Fibroblast of peridontal ligament (primary cell): ENCODE data around the gene DEPP1.
A peak's percentile ranks its signal among the peaks of the same experiment; 100 is the strongest.

Source experiments
- DNase-seq: peaks from one replicate; pipeline ENCODE4 v3.0.0-alpha.2; 2010; ENCODE audit errors: extremely low read depth

Gene DEPP1

DNA sequence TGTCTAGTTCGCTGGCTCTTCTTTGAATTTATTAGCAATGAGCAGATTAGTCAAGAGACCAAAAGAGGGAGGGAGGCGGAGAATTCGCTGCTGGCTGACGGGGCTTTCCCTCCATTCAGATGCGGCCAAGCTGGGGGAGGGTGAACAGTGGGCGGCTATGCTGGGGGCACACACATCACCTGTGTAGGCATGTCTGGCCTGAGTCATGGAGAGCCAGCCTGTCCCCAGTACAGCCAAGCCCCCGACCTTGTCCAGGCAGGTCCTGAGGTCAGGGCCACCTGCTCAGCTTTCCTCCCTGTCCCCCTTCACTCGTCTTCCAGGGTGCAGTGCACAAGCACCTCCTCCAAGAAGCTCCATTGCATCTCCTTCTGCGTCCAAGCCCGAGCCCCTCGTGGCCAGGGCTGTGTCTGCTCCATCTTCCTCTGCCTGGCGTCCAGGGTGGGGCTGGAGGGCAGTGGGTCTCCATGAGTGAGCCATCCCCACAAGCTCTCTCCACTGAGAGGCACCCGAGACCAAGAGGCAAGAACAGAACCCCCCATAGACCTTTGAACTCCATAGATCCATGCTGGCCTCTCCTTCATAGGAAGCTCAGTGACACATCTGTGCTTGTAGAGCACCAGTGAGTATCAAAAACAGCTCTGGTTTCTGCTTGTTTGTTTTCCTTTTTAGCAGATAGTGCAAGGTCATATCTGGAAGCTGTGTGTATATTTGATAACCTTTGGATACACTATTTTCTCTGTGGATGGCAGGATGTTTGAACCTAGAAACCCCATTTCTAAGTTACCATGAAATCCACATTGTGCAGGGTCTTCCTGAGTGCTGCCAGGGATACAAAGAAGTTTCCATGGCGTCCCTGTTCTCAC, 1.9 kb upstream of the DEPP1 start:
- no peak for DNase-seq

DNA sequence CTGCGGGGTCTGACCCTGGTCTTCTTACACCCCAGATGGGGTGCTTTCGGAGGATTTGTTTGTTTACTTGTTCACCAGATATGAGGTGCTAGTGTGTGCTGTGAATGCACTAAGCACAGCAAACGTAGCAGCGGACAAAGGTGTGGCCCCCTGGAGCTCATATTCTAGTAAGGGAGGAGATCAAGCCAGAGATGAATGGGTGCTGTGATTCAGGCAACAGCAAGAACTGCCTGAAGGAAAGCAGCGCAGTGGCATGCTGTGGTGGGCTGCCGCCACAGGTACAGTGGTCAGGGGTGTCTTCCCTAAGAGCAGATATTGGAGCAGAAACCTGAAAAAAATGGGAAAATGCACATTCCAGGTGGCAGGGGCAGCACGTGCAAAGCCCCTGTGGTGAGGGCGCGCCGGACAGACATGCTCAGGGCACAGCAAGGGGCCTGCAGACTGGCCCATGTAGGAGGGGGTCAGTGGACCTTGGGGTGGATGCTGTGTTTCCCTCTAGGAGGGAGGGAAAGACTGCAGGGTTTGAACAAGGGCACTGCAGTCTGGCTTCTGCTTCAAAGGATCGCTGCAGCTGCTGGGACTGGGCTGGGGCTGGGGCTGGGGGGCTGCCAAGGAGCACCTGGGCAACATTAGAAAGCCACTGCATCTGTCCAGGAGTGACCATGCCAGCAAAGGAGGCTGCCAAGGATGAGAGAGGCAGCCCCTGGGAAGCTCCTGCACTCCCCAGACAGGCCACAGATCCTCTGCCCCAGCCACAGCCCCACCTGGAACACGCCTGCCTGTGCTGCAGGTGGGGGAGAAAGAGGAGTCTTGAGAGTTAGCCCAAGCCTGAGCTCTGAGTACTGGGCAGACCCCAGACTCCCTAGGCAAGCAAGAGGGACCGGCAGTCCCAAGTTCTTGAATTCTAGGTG, 927 bp upstream of the DEPP1 start:
- DNase-seq: no peak

DNA sequence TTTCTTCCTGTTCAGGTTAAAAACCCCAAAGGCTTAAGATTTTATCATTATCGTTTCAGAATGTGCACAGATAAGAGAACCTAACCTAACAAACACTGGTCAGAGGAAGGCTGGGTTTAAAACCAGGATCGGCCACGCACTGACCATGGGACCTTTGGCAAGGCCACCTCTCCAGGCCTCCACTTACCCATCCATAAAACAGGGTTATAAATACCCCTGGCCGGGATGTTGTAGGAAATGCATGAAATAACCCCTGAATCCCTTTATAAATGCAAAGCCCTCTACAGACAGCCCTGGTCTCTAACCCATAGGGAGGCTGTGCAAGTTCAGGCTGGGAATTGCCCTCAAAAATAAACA, 418 bp downstream of the DEPP1 start:
- DNase-seq: no peak

DNA sequence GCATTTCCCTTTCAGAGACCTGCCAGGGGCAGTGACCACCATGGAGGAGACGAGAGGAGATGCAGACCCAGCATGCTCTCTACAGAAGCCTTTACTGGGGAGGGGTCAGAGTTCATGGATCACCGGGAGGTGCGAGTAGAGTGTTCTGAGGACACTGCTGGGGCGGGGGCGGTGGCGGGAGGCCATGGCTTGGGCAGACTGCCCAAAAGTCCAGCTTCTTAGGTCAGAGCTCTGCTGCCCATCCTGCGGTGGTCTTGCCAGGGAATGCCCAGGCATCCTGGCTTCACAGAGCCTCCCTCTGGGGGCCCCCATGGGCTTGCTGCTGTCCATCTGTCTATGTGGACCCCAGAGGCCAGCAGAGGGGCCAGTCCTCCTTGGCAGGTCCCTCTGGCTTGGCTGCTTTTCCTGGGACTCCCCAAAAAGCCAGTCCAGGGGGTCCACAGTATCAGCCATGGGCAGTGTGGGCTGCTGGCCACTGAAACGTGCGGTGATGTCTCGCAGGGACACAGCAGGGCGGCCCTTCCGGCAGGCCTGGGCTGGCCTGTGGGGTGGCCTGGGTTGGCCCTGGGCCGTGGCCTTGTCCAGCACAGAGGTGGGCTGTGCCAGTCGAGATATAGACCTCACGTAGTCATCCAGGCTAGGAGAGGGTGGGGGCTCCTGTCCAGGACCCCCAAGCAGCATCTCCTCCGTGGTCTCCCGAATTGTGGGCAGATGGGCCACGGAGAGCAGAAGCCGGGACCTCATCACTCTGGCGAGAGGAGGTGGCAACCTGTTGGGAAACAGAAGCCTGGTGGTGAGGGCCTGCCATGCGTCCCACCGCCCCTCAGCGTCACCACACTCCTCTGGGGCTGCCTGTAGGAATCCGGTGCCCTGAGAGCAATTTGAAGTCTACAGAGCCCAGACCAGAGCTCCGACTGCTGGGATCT, 1.1 kb downstream of the DEPP1 start:
- no peak for DNase-seq

DNA sequence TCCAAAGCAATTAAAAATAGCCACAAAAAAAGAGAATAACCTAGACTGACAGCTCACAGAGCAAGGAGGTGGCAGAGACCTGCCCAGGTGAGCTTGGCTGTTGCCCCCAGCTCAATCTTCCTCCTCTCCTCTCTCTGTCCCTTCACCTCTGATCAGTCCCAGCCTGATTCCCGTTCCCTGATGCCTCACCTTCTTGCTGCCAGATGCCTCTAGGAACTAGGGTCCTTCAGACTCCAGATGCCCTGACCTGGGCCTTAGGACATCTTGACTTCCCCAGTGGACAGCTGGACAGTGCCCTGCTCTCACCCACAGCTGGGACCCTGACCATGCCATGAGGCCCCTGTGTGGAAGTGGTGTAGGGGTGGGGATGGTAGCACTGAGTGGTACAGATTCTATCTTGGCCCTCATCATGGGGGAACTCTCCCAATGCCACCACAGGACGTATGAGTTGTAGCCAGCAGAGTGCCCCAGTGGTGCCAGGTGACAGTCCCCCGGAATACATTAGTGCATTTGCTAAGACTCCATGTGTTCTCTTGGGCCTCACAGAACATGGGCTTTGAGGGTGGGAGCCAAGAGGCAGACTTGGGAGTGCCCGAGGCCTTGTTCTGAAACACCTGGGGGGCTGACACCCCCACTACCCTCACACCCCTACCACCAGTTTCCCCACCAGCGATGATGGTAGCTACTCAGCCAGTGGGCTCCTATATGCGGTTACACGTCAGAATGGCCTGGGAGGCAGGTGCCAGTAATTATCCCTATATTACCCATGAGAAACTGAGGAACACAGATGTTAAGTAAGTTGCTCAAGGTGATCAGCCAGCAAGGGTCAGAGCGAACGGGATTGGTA, 2.0 kb downstream of the DEPP1 start:
- no peak for DNase-seq

DNA sequence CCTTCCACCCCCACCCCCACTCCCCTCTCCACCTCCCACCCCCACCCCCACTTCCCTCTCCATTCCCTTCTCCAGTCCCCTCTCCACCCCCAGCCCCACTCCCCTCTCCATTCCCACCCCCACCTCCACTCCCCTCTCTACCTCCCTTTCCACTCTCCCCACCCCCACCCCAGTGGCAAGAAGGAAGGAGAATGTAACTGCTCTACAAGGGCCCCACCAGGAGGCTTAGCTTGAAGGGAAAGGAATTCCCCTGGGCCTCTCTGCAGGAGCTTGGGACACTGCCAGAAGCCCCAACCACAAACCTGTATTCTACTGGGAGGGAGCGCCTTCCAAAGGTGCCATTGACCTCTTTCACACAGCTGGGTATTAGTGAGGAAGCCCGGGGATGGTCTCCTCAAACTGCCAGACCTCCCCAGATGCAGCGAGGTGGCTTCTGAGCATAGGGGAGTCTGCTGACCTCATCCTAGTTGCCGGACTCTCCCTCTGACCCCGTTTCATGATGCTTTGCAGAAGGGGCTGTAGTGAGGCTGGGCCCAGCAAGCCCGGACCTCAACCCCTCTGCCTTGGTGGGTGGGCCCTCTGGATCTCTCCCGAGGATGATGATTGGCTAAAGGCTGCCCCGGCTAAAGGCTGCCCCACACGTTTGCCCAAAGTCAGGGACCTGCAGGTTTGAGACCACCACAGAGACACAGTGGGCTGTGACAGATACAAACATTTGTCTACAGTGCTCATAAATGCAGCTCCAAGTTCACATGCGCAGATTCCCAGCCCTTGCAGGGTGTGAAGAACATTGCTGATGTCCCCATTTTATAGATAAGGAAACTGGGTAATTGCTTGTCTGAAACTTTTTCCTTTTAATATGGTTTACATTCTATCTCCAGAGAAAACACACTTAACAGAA, 2.9 kb downstream of the DEPP1 start:
- DNase-seq: no peak

DNA sequence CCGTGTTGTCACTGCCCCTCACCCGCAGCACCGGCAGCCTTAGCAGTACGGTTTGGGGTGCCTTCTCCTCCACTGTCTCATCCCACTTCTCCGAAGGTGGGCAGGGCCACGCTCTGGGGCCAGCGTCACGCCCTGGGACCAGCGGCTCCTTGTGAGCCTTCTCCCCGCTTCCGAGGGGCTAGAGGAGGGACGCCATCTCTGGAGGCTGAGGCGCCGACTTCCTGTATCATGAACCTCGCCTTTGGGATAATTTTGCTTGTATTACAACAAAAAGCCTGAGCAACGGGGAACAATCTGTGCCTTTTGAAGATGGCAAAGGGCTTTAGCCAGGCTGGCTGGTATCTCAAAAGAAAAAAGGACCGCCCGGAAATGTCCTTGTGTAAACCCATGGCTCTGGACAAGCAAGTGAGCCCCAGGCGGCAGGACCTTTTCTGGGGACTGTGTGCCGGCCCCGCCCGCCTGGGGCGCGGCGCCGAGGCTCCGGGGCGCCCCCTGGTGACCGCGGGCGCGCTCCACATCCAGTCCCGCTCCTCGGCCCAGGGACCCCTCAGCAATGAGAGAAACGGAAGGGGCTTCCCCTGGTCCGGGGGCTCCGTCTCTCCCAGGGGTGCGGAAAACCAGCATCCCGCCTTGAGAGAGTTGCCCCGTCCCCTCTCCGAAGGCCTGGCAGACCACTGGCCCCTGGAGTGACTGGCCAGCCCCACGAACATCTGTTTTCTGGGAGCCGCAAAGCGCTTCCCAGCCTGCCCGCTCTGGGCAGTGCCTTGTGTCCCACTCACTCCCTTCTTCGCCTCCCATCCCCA, 3.8 kb downstream of the DEPP1 start:
- DNase-seq: peak; percentile 41

DNA sequence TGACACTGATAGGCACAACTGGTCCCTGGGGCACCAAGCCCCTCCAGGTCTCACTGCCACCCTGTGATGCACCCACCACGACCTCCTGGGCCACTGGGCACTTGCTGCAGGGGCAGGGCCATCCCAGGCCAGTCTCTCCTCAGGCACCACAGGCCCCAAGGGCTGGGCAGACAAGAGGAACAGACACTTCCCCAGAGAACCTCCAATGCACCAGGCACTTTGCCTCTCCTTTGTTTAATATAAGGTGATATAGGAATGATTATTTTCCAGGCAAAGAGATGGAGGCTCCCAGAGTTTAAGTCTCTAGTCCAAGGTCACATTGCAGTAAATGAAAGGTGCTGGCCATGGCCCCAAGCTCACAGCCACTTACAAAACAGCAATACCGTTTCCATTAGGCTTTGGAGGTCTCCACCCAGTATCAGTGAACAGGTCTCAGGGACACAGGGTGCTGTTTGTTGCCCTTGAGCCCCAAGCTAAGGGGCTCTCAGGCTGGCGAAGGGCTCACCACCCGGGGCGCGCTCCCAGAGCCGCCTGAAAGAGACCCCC, 4.5 kb downstream of the DEPP1 start:
- DNase-seq: no peak

DNA sequence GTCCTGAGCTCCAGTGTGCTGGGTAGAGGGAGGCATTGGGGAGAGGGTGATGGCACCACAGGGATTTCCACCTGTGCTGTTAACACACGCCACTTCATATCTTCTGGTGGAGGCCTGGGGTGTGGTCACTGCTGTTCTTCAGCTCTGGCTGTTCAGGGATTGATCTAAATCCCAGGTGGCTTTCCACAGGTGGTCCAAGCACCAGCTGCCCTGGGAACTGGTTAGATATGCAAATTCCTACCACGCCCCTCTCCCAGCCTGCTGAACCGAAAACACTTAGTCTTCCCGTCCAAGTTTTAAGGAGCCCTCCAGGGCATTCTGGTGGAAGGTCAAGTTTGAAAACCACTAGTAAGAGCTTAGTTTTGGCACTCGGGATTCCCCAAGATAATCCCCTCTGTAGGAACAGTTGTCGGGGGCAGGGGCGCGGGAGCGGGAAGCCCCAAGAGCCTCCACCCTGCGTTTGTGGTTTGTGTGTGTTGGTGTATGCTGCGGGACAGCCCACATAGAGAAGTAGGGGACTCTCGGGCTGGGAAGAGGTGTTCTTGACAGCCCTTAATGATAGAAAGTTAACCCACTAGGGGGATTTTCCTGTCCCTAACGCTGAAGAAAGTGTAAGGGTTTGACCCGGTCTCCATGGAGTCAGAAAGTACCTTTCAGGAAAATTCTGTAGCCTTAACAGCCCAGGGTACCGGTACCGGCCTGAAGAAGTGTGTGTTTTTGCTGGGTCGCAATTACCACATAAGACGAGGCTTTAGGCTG, 5.1 kb downstream of the DEPP1 start:
- no peak for DNase-seq

DNA sequence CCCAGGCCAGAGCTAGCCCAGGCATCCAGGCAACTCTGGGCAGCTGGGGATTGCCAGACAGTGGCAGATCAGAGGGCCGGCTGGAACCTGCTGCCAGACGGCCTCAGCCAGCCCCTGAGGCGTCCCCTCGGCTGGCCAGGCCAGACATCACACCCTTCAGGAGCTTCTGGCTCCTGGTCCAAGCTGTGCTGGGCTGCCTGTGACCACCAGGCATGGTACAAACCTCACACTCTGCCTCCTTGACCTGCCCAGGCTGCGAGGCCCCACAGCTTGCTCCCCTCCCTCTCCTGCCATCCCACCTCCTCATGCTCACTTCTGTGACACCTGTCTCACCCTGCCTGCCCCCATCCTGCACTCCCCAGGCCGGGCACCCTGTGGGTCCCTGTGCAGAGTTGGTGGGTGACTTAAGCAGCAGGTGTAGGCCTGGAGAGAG, 5.7 kb downstream of the DEPP1 start:
- DNase-seq: no peak

DNA sequence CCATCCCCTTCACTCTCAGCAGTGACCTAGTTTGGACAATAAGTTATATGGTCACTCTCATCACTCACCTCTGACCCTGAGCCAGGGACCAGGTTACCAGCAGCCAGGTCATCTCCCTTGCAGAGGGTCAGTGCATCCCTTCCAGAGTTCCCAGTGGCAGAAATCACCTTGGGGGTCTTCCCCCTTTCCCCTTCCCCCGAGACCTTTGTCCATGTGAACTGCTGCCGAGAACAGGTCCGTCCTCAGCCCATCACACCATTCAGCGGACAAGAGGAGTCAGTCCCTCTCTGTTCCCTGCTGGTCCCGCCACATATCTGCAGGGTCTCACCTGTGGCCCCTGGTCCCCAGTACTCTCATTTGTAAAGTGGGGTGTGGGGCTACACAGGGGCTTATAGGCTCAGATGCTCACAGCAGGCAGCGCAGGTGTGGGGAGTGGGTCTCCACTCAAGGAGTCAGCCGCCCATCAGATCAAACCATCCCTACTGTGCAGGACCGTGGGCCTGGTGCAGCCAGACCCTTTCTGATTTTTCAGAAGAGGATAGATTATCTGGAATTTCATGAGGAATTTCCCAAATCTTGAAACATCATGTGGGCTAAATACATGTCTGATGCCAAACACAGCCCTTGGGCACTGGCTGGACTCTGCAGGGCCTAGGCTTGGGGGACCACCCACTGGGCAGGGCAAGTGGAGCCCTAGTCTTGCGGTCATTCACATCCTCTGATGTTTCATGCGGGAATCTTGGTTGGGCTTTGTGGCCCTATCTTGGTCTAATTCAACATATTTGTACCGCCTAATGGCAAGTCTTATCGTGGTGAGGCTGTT, 6.5 kb downstream of the DEPP1 start:
- no peak for DNase-seq

DNA sequence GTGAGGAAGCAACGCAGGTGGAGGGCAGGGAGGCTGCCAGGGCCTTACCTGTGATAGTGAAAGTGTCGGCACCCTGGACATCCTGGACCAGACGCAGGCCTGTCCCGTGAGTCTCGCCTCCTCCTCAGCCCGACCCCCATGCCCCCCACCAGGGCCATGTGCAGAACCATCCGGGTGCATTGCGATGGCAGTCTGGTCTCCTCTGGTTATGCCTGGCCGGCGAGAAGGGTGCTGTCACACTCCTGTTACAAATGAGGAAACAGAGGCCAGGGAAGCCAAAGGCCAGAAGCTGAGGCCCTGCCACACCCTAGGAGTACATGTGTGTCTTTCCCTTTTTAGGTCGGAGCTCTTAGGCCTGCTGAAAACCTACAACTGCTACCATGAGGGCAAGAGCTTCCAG, 7.2 kb downstream of the DEPP1 start:
- DNase-seq: no peak

DNA sequence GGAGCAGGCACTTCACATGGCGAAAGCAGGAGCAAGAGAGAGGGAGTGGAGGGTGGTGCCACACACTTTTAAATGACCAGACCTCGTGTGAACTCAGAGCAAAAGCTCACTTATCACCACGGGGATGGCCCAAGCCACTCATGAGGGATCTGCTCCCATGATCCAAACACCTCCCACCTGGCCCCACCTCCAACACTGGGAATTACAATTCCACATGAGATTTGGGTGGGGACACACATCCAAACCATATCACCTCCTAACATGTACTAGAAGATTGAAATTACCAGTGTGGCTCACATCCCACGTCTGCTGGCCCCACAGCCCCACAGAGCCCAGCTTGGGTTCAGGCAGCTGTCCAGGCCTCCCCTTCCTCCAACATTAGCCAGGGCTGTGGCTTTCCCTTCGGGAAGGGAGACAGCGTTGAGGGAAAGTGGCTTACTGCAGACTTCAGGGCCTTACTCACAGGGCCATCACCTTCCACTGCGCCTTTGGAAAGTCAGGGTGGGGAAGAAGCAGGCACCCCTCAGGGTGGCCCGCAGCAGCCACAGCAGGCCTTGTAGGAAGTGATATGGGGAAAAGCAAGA, 7.7 kb downstream of the DEPP1 start:
- DNase-seq: no peak

DNA sequence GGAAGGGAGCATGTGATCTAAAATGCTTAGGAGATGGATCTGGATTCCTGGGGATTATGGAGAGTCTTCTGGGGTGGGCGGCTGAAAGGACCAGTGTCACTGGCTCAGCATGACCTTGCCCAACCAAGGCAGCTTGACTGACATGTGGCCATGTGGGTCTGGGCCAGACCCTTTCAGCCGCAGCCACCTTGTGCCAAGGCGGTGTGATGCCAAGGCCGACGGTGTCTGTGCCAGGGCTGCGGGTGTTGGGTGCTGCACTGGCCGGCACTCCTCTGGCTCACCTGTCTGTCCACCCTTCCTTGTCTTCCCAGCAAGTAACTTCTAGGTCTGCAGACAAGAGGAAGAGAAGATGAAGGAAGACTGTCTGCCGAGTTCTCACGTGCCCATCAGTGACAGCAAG, 8.8 kb downstream of the DEPP1 start:
- no peak for DNase-seq

DNA sequence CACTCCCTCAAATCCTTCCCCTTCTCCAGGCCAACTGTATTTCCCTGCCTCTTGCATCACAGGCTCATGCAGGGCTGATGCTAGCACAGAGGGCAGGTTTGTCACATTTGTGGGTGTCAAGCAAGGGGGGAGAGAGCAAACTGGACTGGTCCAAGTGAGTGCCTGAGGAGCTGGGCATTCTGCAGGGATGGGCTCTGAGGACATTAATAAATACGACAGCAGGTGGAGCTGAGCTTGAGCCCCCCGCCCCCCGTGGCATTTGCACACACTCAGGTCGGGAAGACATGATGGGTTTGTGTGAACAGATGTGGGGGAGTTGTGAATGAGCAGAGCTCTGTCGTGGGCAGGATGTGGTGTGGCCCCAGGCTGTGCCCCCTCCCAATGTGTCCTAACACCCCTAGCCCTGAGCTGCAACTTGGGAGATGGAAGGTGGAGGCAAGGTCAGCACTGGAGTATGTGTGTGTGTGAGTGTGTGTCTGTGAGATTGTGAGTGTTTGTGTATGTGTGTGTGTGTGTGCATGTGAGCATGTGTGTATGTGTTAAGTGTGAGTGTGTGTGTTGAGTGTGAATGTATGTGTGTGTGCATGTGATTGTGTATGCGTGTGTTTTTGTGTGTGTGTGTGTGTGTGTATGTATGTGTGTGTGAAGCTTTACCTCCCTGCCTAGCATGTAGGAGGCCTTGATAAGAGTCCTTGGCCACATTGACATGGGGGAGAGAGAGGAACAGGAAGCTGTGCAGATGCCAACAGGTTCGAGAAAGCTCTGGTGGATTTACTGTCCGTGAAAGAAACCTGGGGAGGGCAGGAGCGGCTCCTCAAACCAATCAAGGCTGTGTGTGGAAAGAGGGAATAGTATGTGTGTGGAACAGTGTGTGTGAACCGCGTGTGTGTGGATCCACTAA, 9.9 kb downstream of the DEPP1 start:
- DNase-seq: no peak

DNA sequence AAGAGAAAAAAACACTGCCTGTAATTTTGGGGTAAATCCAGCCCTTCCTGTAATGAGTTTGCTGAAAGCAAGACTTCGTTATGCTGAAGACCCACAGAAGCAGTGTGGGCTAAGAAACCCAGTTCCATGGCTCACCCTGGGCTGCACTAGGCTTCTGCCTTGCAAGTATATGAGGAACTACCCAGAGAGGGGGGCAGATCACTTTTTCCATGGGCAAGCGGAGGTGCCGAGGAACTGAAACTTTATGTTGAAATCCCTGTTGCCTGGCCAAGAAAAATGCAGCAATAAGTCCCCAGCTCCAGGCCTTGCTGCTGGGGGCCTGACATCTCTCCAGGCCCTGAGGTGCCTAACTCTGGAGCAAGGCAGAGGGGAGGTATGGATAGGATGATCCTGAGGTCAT, 10.5 kb downstream of the DEPP1 start:
- peak; percentile 75 for DNase-seq
